AG04450 (cell line): ENCODE measurements around the gene MAML2. TPM values are rescaled to one million over a fixed set of nuclear protein-coding genes. Genes with fewer than 3 reads are reported as not detected.

Experiments used
- CTCF ChIA-PET: fragments of 300-600, 350-600 bp; formaldehyde crosslinking; extraction: SDS; loops from one replicate; lab custom pipeline; 2022; ENCODE audit warnings: antibody characterized with exemption, inconsistent platforms; lab: Charles Lee
- POLR2A ChIA-PET: fragments of 350-600 bp; formaldehyde crosslinking; extraction: SDS; loops from one replicate; lab custom pipeline; 2021; ENCODE audit warnings: antibody characterized with exemption, inconsistent platforms; lab: Yijun Ruan, JAX
- DNase-seq: peaks from one replicate; pipeline ENCODE4 v3.0.0-alpha.2; 2011; ENCODE audit warnings: low read depth, low spot score
- H3K27ac ChIP-seq: one replicate; pipeline ENCODE4 v1.5.1; 2012; ENCODE audit warnings: low read depth, low read length, control low read depth
- H3K27me3 ChIP-seq: one replicate; pipeline ENCODE4 v1.6.0; 2012; ENCODE audit warnings: low read length; ENCODE audit not compliant: control insufficient read depth, insufficient read depth
- H3K4me3 ChIP-seq: 2 replicates; pipeline ENCODE4 v1.5.1; 2011; ENCODE audit warnings: mild to moderate bottlenecking, low read depth, low read length, control low read depth
- H3K9me3 ChIP-seq: 2 replicates; pipeline ENCODE4 v1.5.1; 2012; ENCODE audit warnings: low read length; ENCODE audit not compliant: control insufficient read depth, insufficient read depth
- polyA plus RNA-seq: library from polyadenylated mRNA; depleted of rRNA; stranded (reverse); fragments of >200 nt; gene quantifications from 2 replicates; pipeline ENCODE4 v1.2.3, GENCODE V29; 2011
- TF ChIP-seq, protein P1 (sequence below): IDR thresholded peaks from 2 replicates; pipeline ENCODE4 v1.5.1; 2011; ENCODE audit warnings: low read depth, low read length, control low read depth, inconsistent platforms

The MAML2 gene
- polyA plus RNA-seq, 1 experiment, result 23.0 TPM

DNA sequence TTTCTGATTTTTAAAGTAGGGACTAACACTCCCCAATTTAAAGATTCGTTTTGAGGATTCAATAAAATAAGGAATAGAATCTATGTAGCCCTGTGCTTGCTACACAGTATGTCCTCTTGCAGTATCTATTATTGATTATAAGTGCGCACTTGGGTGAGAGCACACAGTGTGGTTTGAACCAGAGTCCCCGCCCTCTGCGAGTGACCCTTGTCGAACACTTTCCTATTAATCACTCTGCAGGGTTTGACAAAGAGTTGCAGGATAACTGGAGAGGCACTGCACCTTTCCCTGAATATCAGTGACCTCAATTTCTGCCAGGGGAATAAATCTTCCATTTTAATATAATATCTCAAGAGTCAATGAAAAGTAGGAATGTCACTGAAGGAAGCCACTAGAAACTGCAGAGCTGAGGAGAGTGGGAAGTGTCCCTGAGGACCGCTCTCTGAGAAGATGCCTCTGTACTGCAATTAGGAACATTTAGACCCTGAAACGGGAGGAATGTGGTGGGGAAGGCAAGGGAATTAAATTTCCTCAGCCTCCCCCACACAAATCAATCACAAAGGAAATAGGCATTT lies 182.2 kb downstream of the MAML2 start:
- ChIA-PET POLR2A (interaction anchor here (1.3 kb wide), 1 partner anchor 11 kb away, joined by 7 read pairs; no protein-coding TSS in a partner anchor), CTCF (interaction anchor here (0.8 to 3.7 kb wide), 3 partner anchors 22 to 182 kb away, joined by 3 to 43 read pairs (median 8); partner anchors contain the start of gene MAML2)
- DNase-seq, result no peak
- TF ChIP-seq, protein P1, sequence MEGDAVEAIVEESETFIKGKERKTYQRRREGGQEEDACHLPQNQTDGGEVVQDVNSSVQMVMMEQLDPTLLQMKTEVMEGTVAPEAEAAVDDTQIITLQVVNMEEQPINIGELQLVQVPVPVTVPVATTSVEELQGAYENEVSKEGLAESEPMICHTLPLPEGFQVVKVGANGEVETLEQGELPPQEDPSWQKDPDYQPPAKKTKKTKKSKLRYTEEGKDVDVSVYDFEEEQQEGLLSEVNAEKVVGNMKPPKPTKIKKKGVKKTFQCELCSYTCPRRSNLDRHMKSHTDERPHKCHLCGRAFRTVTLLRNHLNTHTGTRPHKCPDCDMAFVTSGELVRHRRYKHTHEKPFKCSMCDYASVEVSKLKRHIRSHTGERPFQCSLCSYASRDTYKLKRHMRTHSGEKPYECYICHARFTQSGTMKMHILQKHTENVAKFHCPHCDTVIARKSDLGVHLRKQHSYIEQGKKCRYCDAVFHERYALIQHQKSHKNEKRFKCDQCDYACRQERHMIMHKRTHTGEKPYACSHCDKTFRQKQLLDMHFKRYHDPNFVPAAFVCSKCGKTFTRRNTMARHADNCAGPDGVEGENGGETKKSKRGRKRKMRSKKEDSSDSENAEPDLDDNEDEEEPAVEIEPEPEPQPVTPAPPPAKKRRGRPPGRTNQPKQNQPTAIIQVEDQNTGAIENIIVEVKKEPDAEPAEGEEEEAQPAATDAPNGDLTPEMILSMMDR, result no peak
- no peaks in the 10 kb centered on the region for H3K9me3 ChIP-seq
- H3K27ac ChIP-seq, result peak overlapping the region; percentile 84
- no peak overlapping the region for H3K4me3 ChIP-seq
- no peaks in the 10 kb centered on the region for H3K27me3 ChIP-seq

DNA sequence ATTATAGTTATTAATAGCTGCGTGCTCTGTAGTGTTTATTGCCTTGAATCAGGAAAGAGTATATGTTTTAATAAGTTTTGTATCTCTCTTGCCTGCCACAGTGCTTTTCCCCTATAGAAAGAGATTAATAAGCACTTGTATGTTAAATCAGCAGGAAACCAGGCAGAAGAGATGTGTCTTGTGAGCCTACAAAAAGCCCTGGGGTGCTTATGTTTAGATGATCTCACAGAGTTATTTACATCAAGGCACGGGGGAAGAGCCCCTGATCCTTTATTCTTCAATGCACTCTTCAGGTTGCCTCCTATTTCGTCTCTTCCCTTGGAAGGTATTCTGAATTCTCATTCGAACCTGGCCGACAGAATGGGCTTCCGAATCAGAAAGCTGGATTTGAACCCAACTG lies 183.0 kb downstream of the MAML2 start:
- DNase-seq, result no peak
- no peak overlapping the region for H3K27ac ChIP-seq
- no peaks in the 10 kb centered on the region for H3K27me3 ChIP-seq

DNA sequence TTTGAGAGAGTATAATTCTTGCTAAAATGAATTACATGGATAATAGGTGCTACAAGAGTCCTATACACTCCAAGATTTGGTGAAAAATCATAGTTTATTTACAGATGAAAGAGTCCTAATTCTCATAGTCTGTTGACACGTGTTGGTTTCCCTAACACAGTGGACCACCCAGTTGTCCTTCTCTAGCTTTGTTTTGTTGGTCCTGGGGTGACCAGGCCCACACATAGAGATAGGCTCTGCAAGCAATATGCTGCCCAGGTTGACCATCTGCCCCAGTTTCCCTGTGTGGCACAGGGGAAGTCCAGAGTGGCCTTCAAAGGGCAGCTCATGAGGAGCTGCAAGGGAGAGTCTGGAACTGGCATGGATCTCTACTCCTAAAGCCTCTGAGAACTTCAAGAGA lies 184.9 kb downstream of the MAML2 start:
- ChIA-PET POLR2A (no interaction called here), CTCF (interaction anchor here (0.6 to 0.7 kb wide), 2 partner anchors 128 to 185 kb away, joined by 3 to 6 read pairs; no protein-coding TSS in a partner anchor)
- Histone ChIP-seq H3K27me3 (no peaks in the 10 kb centered on the region), H3K27ac (peak overlapping the region; percentile 34), H3K4me3 (no peak overlapping the region), H3K9me3 (no peaks in the 10 kb centered on the region)
- TF ChIP-seq, protein P1, result no peak
- no peak for DNase-seq

More for the DNA sequence above, 183.0 kb downstream of the MAML2 start:
- CTCF ChIA-PET, result interaction anchor here (0.8 to 1.1 kb wide), 2 partner anchors 23 to 183 kb away, joined by 3 to 8 read pairs; partner anchors contain the start of gene MAML2
- H3K9me3 ChIP-seq, result no peaks in the 10 kb centered on the region
- TF ChIP-seq, protein P1, result no peak
- H3K4me3 ChIP-seq, result no peak overlapping the region
- POLR2A ChIA-PET, result no interaction called here

DNA sequence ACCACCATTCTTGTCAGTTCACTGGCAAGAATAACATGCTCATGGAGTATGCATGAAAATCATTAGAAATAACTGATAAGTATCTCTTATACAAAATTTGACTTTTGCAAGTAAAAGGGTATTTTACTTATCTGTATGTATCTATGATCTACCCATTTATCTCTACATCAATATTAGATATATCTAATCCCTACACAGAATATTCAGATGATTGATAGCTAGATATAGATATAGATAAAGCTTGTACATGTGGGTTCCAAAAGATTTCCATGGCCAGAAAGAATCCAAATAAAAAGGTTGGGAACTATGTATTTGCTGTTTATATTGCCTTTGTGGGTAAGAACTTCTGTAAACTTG lies 185.5 kb downstream of the MAML2 start:
- H3K9me3 ChIP-seq, result no peaks in the 10 kb centered on the region
- peak overlapping the region; percentile 86 for H3K27ac ChIP-seq
- DNase-seq, result no peak
- TF ChIP-seq, protein P1, result no peak
- H3K4me3 ChIP-seq, result no peak overlapping the region
- no peaks in the 10 kb centered on the region for H3K27me3 ChIP-seq
- ChIA-PET CTCF (interaction anchor here (0.6 kb wide), 1 partner anchor 128 kb away, joined by 6 read pairs; no protein-coding TSS in a partner anchor), POLR2A (no interaction called here)

DNA sequence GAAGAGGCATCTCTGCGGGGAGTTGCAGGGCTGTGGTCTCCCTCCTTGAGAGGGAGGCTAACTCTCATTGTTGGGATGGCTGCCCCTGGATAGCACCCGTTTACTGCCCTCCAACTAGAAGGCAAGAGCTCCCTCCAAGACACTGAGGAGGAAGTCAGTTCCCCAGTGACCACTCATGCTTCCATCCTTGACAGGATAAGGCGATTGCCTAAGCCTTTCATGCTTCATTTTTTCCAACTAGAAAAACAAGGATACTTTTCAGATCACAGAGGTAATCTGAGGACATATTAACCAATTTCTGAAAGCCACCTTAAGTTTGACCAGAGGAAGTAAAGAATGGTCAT lies 186.6 kb downstream of the MAML2 start:
- Histone ChIP-seq H3K27me3 (no peaks in the 10 kb centered on the region), H3K27ac (peak overlapping the region; percentile 98), H3K9me3 (no peaks in the 10 kb centered on the region), H3K4me3 (peak overlapping the region; percentile 43)
- no peak for DNase-seq
- TF ChIP-seq, protein P1, result no peak
- POLR2A ChIA-PET, result interaction anchor here (0.6 to 1.5 kb wide), 9 partner anchors 28 to 321 kb away, joined by 3 to 8 read pairs (median 3); partner anchors contain the start of gene MTMR2
- CTCF ChIA-PET, result interaction anchor here (1.1 to 1.8 kb wide), 6 partner anchors 10 to 187 kb away, joined by 3 to 16 read pairs (median 5); partner anchors contain the start of gene MAML2
